PC-3 (cell line): ENCODE results near the gene MUC20. TPM values are rescaled to one million over a fixed set of nuclear protein-coding genes. Genes with fewer than 3 reads are reported as not detected.
"Not testable (repeated sequence)": the region's sequence is repeated elsewhere in the genome, so short reads cannot be mapped to it uniquely, and the experiment has no call there.

Experiments used
- ATAC-seq: fragments of 200-7000 bp; cut with Tn5 transposase; 2 replicates; pipeline ENCODE4 v1.9.1; 2020; ENCODE audit warnings: mild to moderate bottlenecking, moderate library complexity
- BruUV-seq: library from RNA; stranded (reverse); fragments of 400-500 nt; replicated peaks from 2 replicates; lab custom pipeline; 2021; lab: Mats Ljungman, UMichigan
- CTCF ChIA-PET: fragments of 300-600 bp; sonication (Branson Sonifier 250); formaldehyde crosslinking; loops from one replicate; lab custom pipeline; 2022; ENCODE audit warnings: antibody characterized with exemption; lab: Charles Lee
- POLR2A ChIA-PET: fragments of 300-600 bp; sonication (Branson Sonifier 250); formaldehyde crosslinking; loops from one replicate; lab custom pipeline; 2022; ENCODE audit warnings: antibody characterized with exemption; ENCODE audit not compliant: unreplicated experiment; lab: Charles Lee
- DNase-seq: peaks from one replicate; pipeline ENCODE4 v3.0.0-alpha.2; 2015
- H2AFZ ChIP-seq: fragments of 300-600 bp; sonication (generic); 2 replicates; pipeline ENCODE4 v1.6.0; 2016; ENCODE audit warnings: antibody characterized with exemption, low read length
- H3F3A ChIP-seq: fragments of 300-600 bp; sonication (generic); one replicate; pipeline ENCODE4 v1.6.0; 2017; ENCODE audit warnings: antibody characterized with exemption, low read length, control low read depth, mild to moderate bottlenecking; ENCODE audit not compliant: unreplicated experiment
- H3K27ac ChIP-seq: fragments of 300-600 bp; sonication (generic); 2 replicates; pipeline ENCODE4 v1.5.1; 2016; ENCODE audit warnings: mild to moderate bottlenecking, low read length
- H3K27me3 ChIP-seq: fragments of 300-600 bp; sonication (generic); 2 replicates; pipeline ENCODE4 v1.6.1; 2016; ENCODE audit warnings: low read length, mixed read lengths
- H3K36me3 ChIP-seq: fragments of 300-600 bp; sonication (generic); 2 replicates; pipeline ENCODE4 v1.6.1; 2016; ENCODE audit warnings: low read depth, mixed run types, low read length, mixed read lengths
- H3K4me1 ChIP-seq: fragments of 300-600 bp; sonication (generic); 2 replicates; pipeline ENCODE4 v1.5.1; 2016; ENCODE audit warnings: low read length; ENCODE audit not compliant: insufficient read depth
- H3K4me2 ChIP-seq: fragments of 300-600 bp; sonication (generic); 2 replicates; pipeline ENCODE4 v1.6.0; 2016; ENCODE audit warnings: low read length
- H3K4me3 ChIP-seq: fragments of 300-600 bp; sonication (generic); 2 replicates; pipeline ENCODE4 v1.5.1; 2016; ENCODE audit warnings: mild to moderate bottlenecking, low read length, mixed read lengths
- H3K79me2 ChIP-seq: fragments of 300-600 bp; sonication (generic); 2 replicates; pipeline ENCODE4 v1.6.1; 2017; ENCODE audit warnings: low read length, mixed read lengths
- H3K9ac ChIP-seq: fragments of 300-600 bp; sonication (generic); 2 replicates; pipeline ENCODE4 v1.6.0; 2016; ENCODE audit warnings: mild to moderate bottlenecking, low read length
- H3K9me2 ChIP-seq: fragments of 300-600 bp; sonication (generic); replicated peaks from 2 replicates; pipeline ENCODE4 v1.6.1; 2016; ENCODE audit warnings: mixed run types, low read length, mixed read lengths
- H3K9me3 ChIP-seq: fragments of 300-600 bp; sonication (generic); 2 replicates; pipeline ENCODE4 v1.6.1; 2016; ENCODE audit warnings: low read length, mixed read lengths
- H4K20me1 ChIP-seq: fragments of 300-600 bp; sonication (generic); 2 replicates; pipeline ENCODE4 v1.6.1; 2016; ENCODE audit warnings: low read length, mixed read lengths
- CTCF ChIP-seq: fragments of 300-600 bp; sonication (generic); conservative IDR thresholded peaks from 2 replicates; pipeline ENCODE4 v1.5.1; 2017; ENCODE audit warnings: antibody characterized with exemption, low read depth, mild to moderate bottlenecking, low read length
- EZH2 ChIP-seq: fragments of 300-600 bp; sonication (generic); IDR thresholded peaks from one replicate; pipeline ENCODE4 v1.6.1; 2017; ENCODE audit warnings: antibody characterized with exemption, mild to moderate bottlenecking, low read length; ENCODE audit not compliant: unreplicated experiment
- EZH2phosphoT487 ChIP-seq: fragments of 300-600 bp; sonication (generic); IDR thresholded peaks from 2 replicates; pipeline ENCODE4 v1.6.1; 2018; ENCODE audit warnings: mild to moderate bottlenecking, antibody characterized with exemption, low read length, borderline replicate concordance
- intact Hi-C: fragments of 100-400 bp; cut with micrococcal nuclease; formaldehyde crosslinking; loops from 2 replicates; pipeline ENCODE4 v1.9.0; 2023
- total RNA-seq: library from RNA; depleted of rRNA; stranded (reverse); fragments of >200 nt; gene quantifications from 2 replicates; pipeline ENCODE4 v1.2.3, GENCODE V29; 2014

Gene MUC20
- total RNA-seq, 1 experiment from 2014 or later = 0.69 TPM

DNA sequence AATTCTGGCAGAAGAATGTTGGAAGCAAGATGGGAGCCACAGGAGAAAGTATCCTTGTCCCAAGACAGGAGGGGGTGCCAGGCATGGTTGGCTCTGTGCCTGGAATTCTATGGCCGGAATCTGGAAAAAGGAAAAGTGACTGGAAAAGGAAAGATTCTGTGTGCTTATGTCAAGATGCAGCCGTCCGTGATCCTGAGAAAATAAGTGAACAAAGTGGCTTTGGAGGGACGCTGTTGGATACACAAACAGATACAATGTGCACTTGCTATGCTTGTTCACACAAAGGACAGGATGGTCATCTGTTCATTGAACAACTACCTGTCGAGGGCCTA, 28.5 kb upstream of the MUC20 start:
- Histone ChIP-seq H3K27me3 (no peaks in the 10 kb centered on the region), H3K4me2 (no peak overlapping the region), H3K4me3 (no peak overlapping the region), H3K9ac (no peak overlapping the region), H2AFZ (no peak overlapping the region), H3K27ac (no peak overlapping the region), H3K9me2 (no peaks in the 10 kb centered on the region), H3K36me3 (peaks cover 4% of the 10 kb centered on the region), H3F3A (no peaks in the 10 kb centered on the region), H3K4me1 (no peaks in the 10 kb centered on the region; the same call in 1 of the 2 replicates), H3K79me2 (no peaks in the 10 kb centered on the region), H4K20me1 (no peaks in the 10 kb centered on the region), H3K9me3 (no peaks in the 10 kb centered on the region)
- intact Hi-C loops = no loop called here
- DNase-seq (no peak), ATAC-seq (no peak)
- POLR2A ChIA-PET = no interaction called here
- CTCF ChIA-PET = no interaction called here
- TF ChIP-seq EZH2 (no peak), CTCF (no peak), EZH2phosphoT487 (no peak)
- no TSS peak for BruUV-seq

DNA sequence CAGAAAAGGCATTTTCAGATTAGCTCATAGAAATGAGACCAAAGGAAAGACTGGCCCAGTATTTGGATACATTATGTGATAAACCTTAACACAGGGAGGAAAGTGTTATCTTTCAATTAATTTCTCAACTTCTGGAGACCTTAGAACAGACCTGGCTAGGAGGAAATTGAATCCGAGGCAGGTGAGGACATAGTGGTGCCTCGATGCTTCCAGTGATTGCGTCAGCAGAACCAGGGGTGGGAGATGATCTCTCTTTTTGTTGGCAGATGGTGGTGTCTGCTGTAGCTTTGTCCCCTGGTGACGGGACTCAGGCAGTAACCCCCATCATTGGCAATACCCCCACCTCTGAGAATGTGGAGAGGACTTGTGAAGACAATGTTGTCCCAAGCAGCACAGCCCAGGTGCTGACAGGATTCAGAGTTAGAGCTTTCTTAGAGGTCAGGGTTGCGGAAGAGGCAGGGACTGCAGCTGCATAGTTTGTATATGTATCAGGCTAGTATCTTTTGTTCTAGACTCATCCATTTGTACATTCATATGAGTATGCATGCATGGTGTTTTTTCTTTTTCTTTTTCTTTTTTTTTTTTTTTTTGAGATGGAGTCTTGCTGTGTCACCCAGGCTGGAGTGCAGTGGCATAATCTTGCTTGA, 27.9 kb upstream of the MUC20 start:
- Histone ChIP-seq H3K4me2 (no peak overlapping the region), H3K4me3 (no peak overlapping the region), H2AFZ (no peak overlapping the region), H3K27ac (no peak overlapping the region), H3K27me3 (no peaks in the 10 kb centered on the region), H3F3A (no peaks in the 10 kb centered on the region), H3K4me1 (peaks cover 6% of the 10 kb centered on the region; the same call in 1 of the 2 replicates), H3K9me2 (no peaks in the 10 kb centered on the region), H4K20me1 (no peaks in the 10 kb centered on the region), H3K9me3 (no peaks in the 10 kb centered on the region), H3K9ac (no peak overlapping the region), H3K36me3 (peaks cover 4% of the 10 kb centered on the region), H3K79me2 (no peaks in the 10 kb centered on the region)
- ATAC-seq = no peak
- ChIA-PET CTCF (no interaction called here), POLR2A (no interaction called here)
- TF ChIP-seq CTCF (no peak), EZH2phosphoT487 (no peak), EZH2 (no peak)
- DNase-seq = no peak
- no TSS peak for BruUV-seq
- intact Hi-C loops = no loop called here

- CTCF ChIA-PET = no interaction called here
- no peaks in the 10 kb centered on the region for H3K79me2 ChIP-seq
- BruUV-seq = no TSS peak
- H3K9me2 ChIP-seq = no peaks in the 10 kb centered on the region
- peaks cover 11% of the 10 kb centered on the region; the same call in 1 of the 2 replicates for H3K4me1 ChIP-seq
- POLR2A ChIA-PET = no interaction called here
- no peak for TF ChIP-seq EZH2
- TF ChIP-seq EZH2phosphoT487 = no peak
- no peak for TF ChIP-seq CTCF
- H3K9me3 ChIP-seq = no peaks in the 10 kb centered on the region
- no peak overlapping the region for H3K4me2 ChIP-seq
- H2AFZ ChIP-seq = no peak overlapping the region
- H3K9ac ChIP-seq = no peak overlapping the region
- no peaks in the 10 kb centered on the region for H3K27me3 ChIP-seq
- H3F3A ChIP-seq = no peaks in the 10 kb centered on the region
- H3K27ac ChIP-seq = no peak overlapping the region
- intact Hi-C loops = no loop called here
- no peaks in the 10 kb centered on the region for H4K20me1 ChIP-seq
- peaks cover 4% of the 10 kb centered on the region for H3K36me3 ChIP-seq
- no peak overlapping the region for H3K4me3 ChIP-seq
- ATAC-seq (no peak), DNase-seq (no peak)
These were observed 27.2 kb upstream of the MUC20 start for GRCh38 chr3:195693428-195694216.

- H3K4me2 ChIP-seq, ATAC-seq, H3K27me3 ChIP-seq, H3F3A ChIP-seq, BruUV-seq, POLR2A ChIA-PET, CTCF ChIA-PET, intact Hi-C loops, H3K9me2 ChIP-seq, H3K9ac ChIP-seq, H3K36me3 ChIP-seq, DNase-seq, H3K27ac ChIP-seq, H3K9me3 ChIP-seq, H3K79me2 ChIP-seq, H3K4me3 ChIP-seq, H4K20me1 ChIP-seq, H2AFZ ChIP-seq: not testable (repeated sequence)
- H3K4me1 ChIP-seq = peaks cover 11% of the 10 kb centered on the region; the same call in 1 of the 2 replicates
These were observed 26.3 kb upstream of the MUC20 start for GRCh38 chr3:195694217-195695076.
